B cell (primary cell): Measurements from ENCODE around the gene TGFBR3. TPM values are rescaled to one million over a fixed set of nuclear protein-coding genes. Genes with fewer than 3 reads are reported as not detected.

Source experiments
- ATAC-seq: fragments of 200-7000 bp; cut with Tn5 transposase; one replicate; pipeline ENCODE4 v1.10.0; 2021; ENCODE audit warnings: low read depth, mild to moderate bottlenecking, moderate number of reproducible peaks, moderate library complexity
- CTCF ChIA-PET: fragments of 350-600 bp; sonication (Branson Sonifier 250); formaldehyde crosslinking; loops from one replicate; lab custom pipeline; 2021; ENCODE audit warnings: antibody characterized with exemption, inconsistent platforms; lab: Charles Lee
- POLR2A ChIA-PET: fragments of 350-600 bp; sonication (Branson Sonifier 250); formaldehyde crosslinking; loops from one replicate; lab custom pipeline; 2021; ENCODE audit warnings: antibody characterized with exemption; lab: Charles Lee
- DNase-seq: peaks from one replicate; pipeline ENCODE4 v3.0.0; 2013
- H2AFZ ChIP-seq: 2 replicates; pipeline ENCODE4 v1.6.1; 2012; ENCODE audit warnings: mild to moderate bottlenecking, low read depth, low read length; ENCODE audit not compliant: insufficient read depth, poor library complexity, severe bottlenecking
- H3K27ac ChIP-seq, 2 donors: 1 replicate in 1 of 2; 2 replicates in 1 of 2; pipeline ENCODE4 v1.5.1; 2012 to 2013; ENCODE audit warnings: low read length in 2 of 2, mild to moderate bottlenecking in 2 of 2, moderate library complexity in 1 of 2
- H3K27me3 ChIP-seq, 4 experiments: fragments of 200-600 bp in 1 of 4; sonication (generic) in 1 of 4; replicated peaks in 1 of 4; 1 replicate in 2 of 4; 2 replicates in 2 of 4; pipeline versions ENCODE4 v1.6.1 to v1.7.0; 2013 to 2016; ENCODE audit warnings: low read length in 3 of 4, mild to moderate bottlenecking in 2 of 4, mixed read lengths in 1 of 4, moderate library complexity in 1 of 4; ENCODE audit not compliant: insufficient read depth in 4 of 4, control insufficient read depth in 3 of 4; ENCODE audit errors: control extremely low read depth in 1 of 4
- H3K36me3 ChIP-seq, 2 experiments: replicated peaks in 1 of 2; 1 replicate in 1 of 2; 2 replicates in 1 of 2; pipeline versions ENCODE4 v1.6.1 to v1.7.1; 2013; ENCODE audit warnings: low read length in 1 of 2; ENCODE audit not compliant: insufficient read depth in 2 of 2, control insufficient read depth in 1 of 2; ENCODE audit errors: control extremely low read depth in 1 of 2, extremely low read depth in 1 of 2
- H3K4me1 ChIP-seq, 2 donors: fragments of 200-600 bp in 1 of 2; sonication (generic) in 1 of 2; 1 replicate in 1 of 2; 2 replicates in 1 of 2; pipeline versions ENCODE4 v1.5.1 to v1.6.1; 2013 to 2017; ENCODE audit warnings: low read length in 2 of 2; ENCODE audit not compliant: control insufficient read depth in 2 of 2, insufficient read depth in 2 of 2
- H3K4me2 ChIP-seq: replicated peaks from 2 replicates; pipeline ENCODE3; 2012; ENCODE audit warnings: mild to moderate bottlenecking, low read depth, low read length; ENCODE audit not compliant: poor library complexity, severe bottlenecking
- H3K4me3 ChIP-seq, 5 experiments: fragments of 200-600 bp in 1 of 5; sonication (generic) in 1 of 5; 1 replicate in 3 of 5; 2 replicates in 2 of 5; pipeline versions ENCODE4 v1.5.1 to v1.7.0; 2011 to 2016; ENCODE audit warnings: low read length in 4 of 5, mild to moderate bottlenecking in 4 of 5, low read depth in 2 of 5, control low read depth in 1 of 5, moderate library complexity in 1 of 5; ENCODE audit not compliant: insufficient read depth in 1 of 5; ENCODE audit errors: control extremely low read depth in 1 of 5, extremely low read depth in 1 of 5
- H3K79me2 ChIP-seq: fragments of 200-600 bp; sonication (generic); one replicate; pipeline ENCODE4 v1.6.0; 2016; ENCODE audit warnings: low read length; ENCODE audit not compliant: control insufficient read depth, insufficient read depth
- H3K9ac ChIP-seq: fragments of 200-600 bp; sonication (generic); 2 replicates; pipeline ENCODE4 v1.6.1; 2017; ENCODE audit warnings: mild to moderate bottlenecking, low read length, moderate library complexity
- H3K9me3 ChIP-seq, 3 donors: one replicate each; pipeline versions ENCODE4 v1.6.1 to v1.7.1; 2013; ENCODE audit warnings: low read length in 2 of 3; ENCODE audit not compliant: control insufficient read depth in 2 of 3, insufficient read depth in 1 of 3; ENCODE audit errors: control extremely low read depth in 1 of 3
- H4K20me1 ChIP-seq: 2 replicates; pipeline ENCODE4 v1.6.0; 2012; ENCODE audit warnings: mild to moderate bottlenecking, low read length; ENCODE audit not compliant: insufficient read depth, control insufficient read depth, poor library complexity, severe bottlenecking
- H3K27ac Mint-ChIP-seq: one replicate; pipeline ENCODE4 v1.8.0; 2021; ENCODE audit warnings: mixed read lengths
- H3K27me3 Mint-ChIP-seq: one replicate; pipeline ENCODE4 v1.8.0; 2021; ENCODE audit warnings: mixed read lengths
- H3K4me1 Mint-ChIP-seq: one replicate; pipeline ENCODE4 v1.8.0; 2021; ENCODE audit warnings: mixed read lengths
- H3K4me3 Mint-ChIP-seq: one replicate; pipeline ENCODE4 v1.8.0; 2021; ENCODE audit warnings: mixed read lengths
- H3K9me3 Mint-ChIP-seq: one replicate; pipeline ENCODE4 v1.8.0; 2022; ENCODE audit warnings: mixed read lengths; ENCODE audit not compliant: insufficient read depth
- CTCF ChIP-seq: fragments of 200-600 bp; IDR thresholded peaks from one replicate; pipeline ENCODE4 v1.8.0; 2022; ENCODE audit warnings: antibody characterized with exemption, mild to moderate bottlenecking
- EZH2 ChIP-seq: IDR thresholded peaks from 2 replicates; pipeline ENCODE4 v1.6.1; 2012; ENCODE audit warnings: borderline replicate concordance, low read depth, mild to moderate bottlenecking, moderate library complexity, low read length; ENCODE audit not compliant: insufficient read depth, poor library complexity, severe bottlenecking
- WGBS: methylation state at CpG from one replicate; pipeline ENCODE4 v1.1.5; 2013; ENCODE audit warnings: missing lambda C conversion rate; ENCODE audit not compliant: insufficient coverage; 5-methylcytosine and 5-hydroxymethylcytosine counted together
- intact Hi-C: fragments of 100-400 bp; cut with micrococcal nuclease; formaldehyde crosslinking; loops from one replicate; pipeline ENCODE4 v1.10.0; 2022
- polyA plus RNA-seq: library from polyadenylated mRNA; depleted of rRNA; stranded (reverse); fragments of >200 nt; gene quantifications from 2 replicates; pipeline ENCODE4 v1.2.3, GENCODE V29; 2012
- total RNA-seq, 2 donors: library from RNA; stranded (reverse); fragments of 120-200 nt in 1 of 2; gene quantifications; 1 replicate in 1 of 2; 2 replicates in 1 of 2; pipeline versions ENCODE4 v1.2.3 to v1.2.4, GENCODE V29; 2013 to 2022

Gene TGFBR3
- total and polyA plus RNA-seq, 2 donors (not counting 1 experiment from before 2014, with no cell fraction given) = 0.10 to 0.12 TPM

- Histone ChIP-seq H3K27me3 (no peaks in the 10 kb centered on the region), H3K4me2 (no peak overlapping the region), H4K20me1 (no peaks in the 10 kb centered on the region), H3K9ac (no peak overlapping the region), H3K27ac (no peak overlapping the region), H3K36me3 (no peaks in the 10 kb centered on the region), H3K9me3 (no peaks in the 10 kb centered on the region), H3K79me2 (no peaks in the 10 kb centered on the region), H3K4me3 (no peak overlapping the region), H2AFZ (no peak overlapping the region), H3K4me1 (no peaks in the 10 kb centered on the region)
- intact Hi-C loops = no loop called here
- H3K4me1 Mint-ChIP-seq = no peaks in the 10 kb centered on the region
- no peak overlapping the region for H3K4me3 Mint-ChIP-seq
- ChIA-PET POLR2A (no interaction called here), CTCF (no interaction called here)
- H3K27ac Mint-ChIP-seq = no peak overlapping the region
- no peaks in the 10 kb centered on the region for H3K9me3 Mint-ChIP-seq
- peaks cover 38% of the 10 kb centered on the region for H3K27me3 Mint-ChIP-seq
- 93% methylated on average over 4 of the region's 4 CpGs for WGBS
- ATAC-seq = no peak
- TF ChIP-seq EZH2 = no peak
- DNase-seq = no peak
Measured at GRCh38 chr1:91874167-91874566, 11.8 kb downstream of the TGFBR3 start.

GRCh38 chr1:91872559-91873081 is 13.3 kb downstream of the TGFBR3 start:
- intact Hi-C loops = no loop called here
- Mint-ChIP-seq H3K4me1 (no peaks in the 10 kb centered on the region), H3K4me3 (no peak overlapping the region), H3K27ac (no peak overlapping the region), H3K27me3 (peaks cover 32% of the 10 kb centered on the region), H3K9me3 (no peaks in the 10 kb centered on the region)
- Histone ChIP-seq H3K4me1 (no peaks in the 10 kb centered on the region), H3K9ac (no peak overlapping the region), H3K27ac (no peak overlapping the region), H3K9me3 (no peaks in the 10 kb centered on the region), H2AFZ (no peak overlapping the region), H3K36me3 (no peaks in the 10 kb centered on the region), H3K4me3 (no peak overlapping the region), H4K20me1 (no peaks in the 10 kb centered on the region), H3K4me2 (no peak overlapping the region), H3K27me3 (no peaks in the 10 kb centered on the region), H3K79me2 (no peaks in the 10 kb centered on the region)
- ATAC-seq = no peak
- CTCF ChIA-PET = no interaction called here
- WGBS = 40% methylated on average over 2 of the region's 7 CpGs
- no peak for DNase-seq
- POLR2A ChIA-PET = no interaction called here
- TF ChIP-seq EZH2 = no peak
- no peak for TF ChIP-seq CTCF
